DOHH2 (cell line): ENCODE data around the gene SCPEP1.

ENCODE experiments used
- H3F3A ChIP-seq: fragments of 200-600 bp; sonication (generic), shearing (Covaris generic); 2 replicates; pipeline ENCODE4 v1.6.0; 2016; ENCODE audit warnings: antibody characterized with exemption, mild to moderate bottlenecking; ENCODE audit not compliant: control insufficient read depth, insufficient read depth
- H3K27ac ChIP-seq: fragments of 200-600 bp; sonication (generic); 2 replicates; pipeline ENCODE4 v1.5.1; 2014; ENCODE audit warnings: low read depth, mild to moderate bottlenecking, low read length, moderate library complexity
- H3K27me3 ChIP-seq: fragments of 200-600 bp; sonication (generic); 2 replicates; pipeline ENCODE4 v1.6.1; 2014; ENCODE audit warnings: mild to moderate bottlenecking, low read length, mixed read lengths; ENCODE audit not compliant: control insufficient read depth
- H3K36me3 ChIP-seq: fragments of 200-600 bp; sonication (generic); 2 replicates; pipeline ENCODE4 v1.6.1; 2014; ENCODE audit warnings: mild to moderate bottlenecking, low read length, moderate library complexity, mixed read lengths; ENCODE audit not compliant: control insufficient read depth
- H3K4me1 ChIP-seq: fragments of 200-600 bp; sonication (generic); 2 replicates; pipeline ENCODE4 v1.6.1; 2014; ENCODE audit warnings: mild to moderate bottlenecking, low read length, mixed read lengths; ENCODE audit not compliant: control insufficient read depth
- H3K4me2 ChIP-seq: fragments of 200-600 bp; sonication (generic); 2 replicates; pipeline ENCODE4 v1.6.0; 2014; ENCODE audit warnings: mild to moderate bottlenecking, low read length, moderate library complexity
- H3K4me3 ChIP-seq: fragments of 200-600 bp; sonication (generic); 2 replicates; pipeline ENCODE4 v1.5.1; 2014; ENCODE audit warnings: mild to moderate bottlenecking, low read length, mixed read lengths
- H3K79me2 ChIP-seq: fragments of 200-600 bp; sonication (generic); 2 replicates; pipeline ENCODE4 v1.6.1; 2014; ENCODE audit warnings: mild to moderate bottlenecking, low read length, mixed read lengths; ENCODE audit not compliant: control insufficient read depth
- H3K9me2 ChIP-seq: fragments of 200-600 bp; sonication (generic); replicated peaks from 2 replicates; pipeline ENCODE4 v1.6.1; 2014; ENCODE audit warnings: mild to moderate bottlenecking, low read length, mixed read lengths; ENCODE audit not compliant: control insufficient read depth
- H3K9me3 ChIP-seq: fragments of 200-600 bp; sonication (generic); 2 replicates; pipeline ENCODE4 v1.6.1; 2014; ENCODE audit warnings: antibody characterized with exemption, low read length, mixed read lengths; ENCODE audit not compliant: control insufficient read depth, insufficient read depth
- H4K20me1 ChIP-seq: fragments of 200-600 bp; sonication (generic); 2 replicates; pipeline ENCODE4 v1.6.0; 2014; ENCODE audit warnings: low read depth, mild to moderate bottlenecking, antibody characterized with exemption, low read length, moderate library complexity; ENCODE audit not compliant: control insufficient read depth, insufficient read depth
- EZH2phosphoT487 ChIP-seq: fragments of 200-600 bp; sonication (generic); IDR thresholded peaks from 2 replicates; pipeline ENCODE4 v1.6.1; 2017; ENCODE audit warnings: borderline replicate concordance, mild to moderate bottlenecking, antibody characterized with exemption, low read length, moderate library complexity, mixed read lengths
- TF ChIP-seq, protein P1 (sequence below): fragments of 200-600 bp; sonication (generic); IDR thresholded peaks from one replicate; pipeline ENCODE4 v1.5.1; 2014; ENCODE audit warnings: antibody characterized with exemption, mild to moderate bottlenecking, low read depth, low read length; ENCODE audit not compliant: poor library complexity, severe bottlenecking

Gene SCPEP1

DNA sequence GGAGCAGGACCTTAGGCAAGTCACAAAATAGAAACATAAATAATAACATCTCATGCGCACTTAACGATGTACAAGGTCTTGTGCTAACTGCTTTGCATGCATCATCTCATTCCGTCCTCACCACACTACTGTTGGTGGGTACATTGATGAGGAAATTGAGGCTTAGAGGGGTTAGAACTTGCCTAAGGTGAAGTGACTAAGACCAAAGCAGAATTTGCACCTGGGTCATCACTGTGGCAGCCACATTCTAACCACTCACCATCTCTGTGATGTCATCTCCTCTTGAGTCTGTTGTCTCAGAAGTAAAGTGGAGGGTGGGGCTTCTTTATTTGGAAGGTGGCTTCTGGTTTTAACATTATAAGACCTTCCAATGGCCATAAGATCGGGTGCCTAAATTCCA lies 43.7 kb upstream of the SCPEP1 start:
- no peaks in the 10 kb centered on the region for H3K9me2 ChIP-seq
- no peak overlapping the region for H3K27ac ChIP-seq
- no peaks in the 10 kb centered on the region for H3K79me2 ChIP-seq
- peaks cover 30% of the 10 kb centered on the region for H3K36me3 ChIP-seq
- H3F3A ChIP-seq, result no peaks in the 10 kb centered on the region; the same call in 1 of the 2 replicates
- H3K9me3 ChIP-seq, result peaks cover 11% of the 10 kb centered on the region
- H3K27me3 ChIP-seq, result no peaks in the 10 kb centered on the region
- no peak overlapping the region for H3K4me2 ChIP-seq
- no peaks in the 10 kb centered on the region for H3K4me1 ChIP-seq
- H4K20me1 ChIP-seq, result no peaks in the 10 kb centered on the region
- TF ChIP-seq EZH2phosphoT487, result no peak
- TF ChIP-seq, protein P1, sequence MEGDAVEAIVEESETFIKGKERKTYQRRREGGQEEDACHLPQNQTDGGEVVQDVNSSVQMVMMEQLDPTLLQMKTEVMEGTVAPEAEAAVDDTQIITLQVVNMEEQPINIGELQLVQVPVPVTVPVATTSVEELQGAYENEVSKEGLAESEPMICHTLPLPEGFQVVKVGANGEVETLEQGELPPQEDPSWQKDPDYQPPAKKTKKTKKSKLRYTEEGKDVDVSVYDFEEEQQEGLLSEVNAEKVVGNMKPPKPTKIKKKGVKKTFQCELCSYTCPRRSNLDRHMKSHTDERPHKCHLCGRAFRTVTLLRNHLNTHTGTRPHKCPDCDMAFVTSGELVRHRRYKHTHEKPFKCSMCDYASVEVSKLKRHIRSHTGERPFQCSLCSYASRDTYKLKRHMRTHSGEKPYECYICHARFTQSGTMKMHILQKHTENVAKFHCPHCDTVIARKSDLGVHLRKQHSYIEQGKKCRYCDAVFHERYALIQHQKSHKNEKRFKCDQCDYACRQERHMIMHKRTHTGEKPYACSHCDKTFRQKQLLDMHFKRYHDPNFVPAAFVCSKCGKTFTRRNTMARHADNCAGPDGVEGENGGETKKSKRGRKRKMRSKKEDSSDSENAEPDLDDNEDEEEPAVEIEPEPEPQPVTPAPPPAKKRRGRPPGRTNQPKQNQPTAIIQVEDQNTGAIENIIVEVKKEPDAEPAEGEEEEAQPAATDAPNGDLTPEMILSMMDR, result no peak
- H3K4me3 ChIP-seq, result no peak overlapping the region

DNA sequence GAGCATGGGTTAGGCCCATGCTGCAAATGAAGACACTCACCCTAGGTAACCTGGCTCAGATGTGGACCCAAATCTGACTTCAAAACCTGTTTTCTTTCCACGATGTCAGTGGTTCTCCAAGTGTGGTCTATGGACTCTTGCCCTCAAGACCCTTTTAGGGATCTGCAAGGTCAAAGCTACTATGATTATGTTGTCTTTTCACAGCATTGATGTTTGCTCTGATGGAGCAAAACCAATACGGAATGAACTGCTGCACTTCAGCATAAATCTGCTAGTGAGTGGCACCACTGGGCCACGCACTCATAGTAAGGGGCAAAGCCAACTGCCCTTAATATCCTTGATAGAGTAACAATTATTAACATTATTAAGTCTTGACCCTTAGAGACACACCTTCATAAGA lies 42.5 kb upstream of the SCPEP1 start:
- Histone ChIP-seq H3K9me3 (peaks cover 11% of the 10 kb centered on the region), H3K4me1 (no peaks in the 10 kb centered on the region), H3K36me3 (peaks cover 38% of the 10 kb centered on the region), H3K27ac (no peak overlapping the region), H3F3A (no peaks in the 10 kb centered on the region; the same call in none of the 2 replicates), H4K20me1 (no peaks in the 10 kb centered on the region), H3K9me2 (no peaks in the 10 kb centered on the region), H3K4me2 (no peak overlapping the region), H3K79me2 (no peaks in the 10 kb centered on the region), H3K4me3 (no peak overlapping the region), H3K27me3 (no peaks in the 10 kb centered on the region)
- no peak for TF ChIP-seq EZH2phosphoT487
- TF ChIP-seq, protein P1, result no peak

- Histone ChIP-seq H3K4me3 (no peak overlapping the region), H3K4me2 (no peak overlapping the region), H3K9me3 (peaks cover 2% of the 10 kb centered on the region; the same call in 1 of the 2 replicates), H3K79me2 (no peaks in the 10 kb centered on the region), H3K27me3 (no peaks in the 10 kb centered on the region), H3F3A (no peaks in the 10 kb centered on the region; the same call in 1 of the 2 replicates), H3K9me2 (no peaks in the 10 kb centered on the region), H3K27ac (no peak overlapping the region), H3K36me3 (peaks cover 44% of the 10 kb centered on the region), H3K4me1 (no peaks in the 10 kb centered on the region), H4K20me1 (no peaks in the 10 kb centered on the region)
- TF ChIP-seq EZH2phosphoT487, result no peak
- TF ChIP-seq, protein P1, result no peak
Measured at GRCh38 chr17:56936697-56937322, 41.1 kb upstream of the SCPEP1 start.
